Sigmoid colon (tissue), 7 donors: Measurements from ENCODE around the gene TREML4. TPM values are rescaled to one million over a fixed set of nuclear protein-coding genes. Genes with fewer than 3 reads are reported as not detected.

Experiments used
- DNase-seq: peaks from one replicate; pipeline ENCODE4 v3.0.0-alpha.2; 2019
- H3K27ac ChIP-seq, 4 donors: fragments of 200-600 bp; sonication (generic); one replicate each; pipeline ENCODE4 v1.5.1; 2016 to 2019; ENCODE audit warnings: mild to moderate bottlenecking in 1 of 4
- H3K27me3 ChIP-seq, 3 donors: fragments of 200-600 bp; sonication (generic); one replicate each; pipeline ENCODE4 v1.5.1; 2019; ENCODE audit warnings: mild to moderate bottlenecking in 1 of 3
- H3K36me3 ChIP-seq, 4 donors: fragments of 200-600 bp; sonication (generic); one replicate each; pipeline ENCODE4 v1.5.1; 2016 to 2019
- H3K4me1 ChIP-seq, 4 donors: fragments of 200-600 bp; sonication (generic); one replicate each; pipeline ENCODE4 v1.5.1; 2017 to 2019
- H3K4me3 ChIP-seq, 4 donors: fragments of 200-600 bp; sonication (generic); one replicate each; pipeline ENCODE4 v1.5.1; 2017 to 2019; ENCODE audit warnings: mild to moderate bottlenecking in 2 of 4, moderate library complexity in 1 of 4
- H3K9me3 ChIP-seq, 4 donors: fragments of 200-600 bp in 3 of 4; sonication (generic) in 3 of 4; one replicate each; pipeline versions ENCODE4 v1.5.1 to v1.6.1; 2013 to 2019
- EP300 ChIP-seq, 4 donors: sonication (generic); formaldehyde crosslinking; IDR thresholded peaks; one replicate each; pipeline ENCODE4 v1.6.1; 2017; ENCODE audit warnings: antibody characterized with exemption in 4 of 4
- POLR2A ChIP-seq, 2 donors: fragments of 450-650 bp; IDR thresholded peaks; one replicate each; pipeline ENCODE4 v1.6.1; 2016; ENCODE audit warnings: antibody characterized with exemption in 2 of 2, mild to moderate bottlenecking in 2 of 2, moderate library complexity in 2 of 2
- POLR2AphosphoS5 ChIP-seq, 4 donors: sonication (generic); formaldehyde crosslinking; IDR thresholded peaks; one replicate each; pipeline ENCODE4 v1.6.1; 2017; ENCODE audit warnings: antibody characterized with exemption in 4 of 4
- WGBS, 2 donors: extraction: QIAGEN DNeasy Blood & Tissue Kit; methylation state at CpG; one replicate each; pipeline ENCODE4 v1.1.7; 2013; 5-methylcytosine and 5-hydroxymethylcytosine counted together
- intact Hi-C: fragments of 100-400 bp; cut with DNase I; formaldehyde crosslinking; loops from one replicate; pipeline ENCODE4 v1.15.1; 2023
- polyA plus RNA-seq, 3 donors: library from polyadenylated mRNA; stranded (reverse); fragments of 200-250 nt; gene quantifications; one replicate each; pipeline ENCODE4 v1.2.3, GENCODE V29; 2013
- total RNA-seq, 4 donors: library from RNA; depleted of rRNA; stranded (reverse); fragments of >200 nt; gene quantifications; one replicate each; pipeline ENCODE4 v1.1.0, GENCODE V29; 2016
- TF ChIP-seq, protein P1 (sequence below), 4 experiments: fragments of 450-650 bp in 3 of 4; fragments of 200-600 bp in 1 of 4; IDR thresholded peaks; one replicate each; pipeline ENCODE4 v1.5.1; 2016 to 2019; ENCODE audit warnings: antibody characterized with exemption in 4 of 4, mild to moderate bottlenecking in 3 of 4, moderate library complexity in 2 of 4
- donor health status: healthy with polysubstance abuse.
- donor health status: Bipolar disorder and iron deficiency.
- donor health status: healthy.

The TREML4 gene
- total and polyA plus RNA-seq, 7 donors, result 0.22 TPM; not detected in 6

DNA sequence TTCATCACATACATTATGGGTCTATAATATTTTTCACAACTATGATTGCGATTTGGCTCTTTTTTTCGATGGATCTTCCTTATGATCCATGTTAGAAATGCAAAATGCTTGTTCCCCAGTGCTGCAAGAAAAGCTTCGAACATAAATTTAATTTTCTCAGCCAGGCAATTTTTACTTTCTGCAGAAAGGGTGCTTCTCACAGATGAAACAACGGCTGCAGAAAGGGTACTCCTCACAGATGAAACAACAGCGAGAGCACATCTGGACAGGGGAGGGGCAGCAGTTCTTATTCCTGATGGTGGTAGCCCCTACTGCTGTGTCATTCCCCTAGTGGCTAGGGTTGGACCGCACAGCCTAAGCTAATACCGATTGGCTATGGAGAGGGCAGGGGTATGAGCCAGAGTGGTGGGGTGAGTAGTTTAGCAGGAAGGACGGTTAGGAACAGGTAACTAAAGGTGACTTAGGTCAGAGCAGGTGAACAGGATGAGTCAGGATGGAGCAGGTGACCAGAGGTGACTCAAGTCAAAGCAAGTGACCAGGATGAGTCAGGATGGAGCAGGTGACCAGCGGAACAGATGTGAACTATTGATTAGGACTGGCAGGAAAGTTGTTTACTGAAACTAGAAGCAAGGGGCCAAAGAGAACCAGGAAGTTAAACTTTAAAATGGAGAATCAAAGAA is 13.4 kb upstream of the TREML4 start:
- Histone ChIP-seq H3K9me3 (peaks cover 0 to 5% (median under 1%) of the 10 kb centered on the region in 4 donors), H3K27ac (no peak overlapping the region), H3K36me3 (no peaks in the 10 kb centered on the region), H3K27me3 (no peaks in the 10 kb centered on the region), H3K4me3 (no peak overlapping the region), H3K4me1 (no peaks in the 10 kb centered on the region)
- intact Hi-C loops, result no loop called here
- whole genome bisulfite sequencing, 2 donors, result 87 to 90% methylated on average over 9 of the region's 9 CpGs
- TF ChIP-seq POLR2A (IDR thresholded peaks at IDR 0.05), result no peak
- TF ChIP-seq, protein P1, sequence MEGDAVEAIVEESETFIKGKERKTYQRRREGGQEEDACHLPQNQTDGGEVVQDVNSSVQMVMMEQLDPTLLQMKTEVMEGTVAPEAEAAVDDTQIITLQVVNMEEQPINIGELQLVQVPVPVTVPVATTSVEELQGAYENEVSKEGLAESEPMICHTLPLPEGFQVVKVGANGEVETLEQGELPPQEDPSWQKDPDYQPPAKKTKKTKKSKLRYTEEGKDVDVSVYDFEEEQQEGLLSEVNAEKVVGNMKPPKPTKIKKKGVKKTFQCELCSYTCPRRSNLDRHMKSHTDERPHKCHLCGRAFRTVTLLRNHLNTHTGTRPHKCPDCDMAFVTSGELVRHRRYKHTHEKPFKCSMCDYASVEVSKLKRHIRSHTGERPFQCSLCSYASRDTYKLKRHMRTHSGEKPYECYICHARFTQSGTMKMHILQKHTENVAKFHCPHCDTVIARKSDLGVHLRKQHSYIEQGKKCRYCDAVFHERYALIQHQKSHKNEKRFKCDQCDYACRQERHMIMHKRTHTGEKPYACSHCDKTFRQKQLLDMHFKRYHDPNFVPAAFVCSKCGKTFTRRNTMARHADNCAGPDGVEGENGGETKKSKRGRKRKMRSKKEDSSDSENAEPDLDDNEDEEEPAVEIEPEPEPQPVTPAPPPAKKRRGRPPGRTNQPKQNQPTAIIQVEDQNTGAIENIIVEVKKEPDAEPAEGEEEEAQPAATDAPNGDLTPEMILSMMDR (IDR thresholded peaks at IDR 0.05), result no peak
- TF ChIP-seq POLR2AphosphoS5 (IDR thresholded peaks at IDR 0.05), result no peak
- TF ChIP-seq EP300 (IDR thresholded peaks at IDR 0.05), result no peak
- no peak for DNase-seq

DNA sequence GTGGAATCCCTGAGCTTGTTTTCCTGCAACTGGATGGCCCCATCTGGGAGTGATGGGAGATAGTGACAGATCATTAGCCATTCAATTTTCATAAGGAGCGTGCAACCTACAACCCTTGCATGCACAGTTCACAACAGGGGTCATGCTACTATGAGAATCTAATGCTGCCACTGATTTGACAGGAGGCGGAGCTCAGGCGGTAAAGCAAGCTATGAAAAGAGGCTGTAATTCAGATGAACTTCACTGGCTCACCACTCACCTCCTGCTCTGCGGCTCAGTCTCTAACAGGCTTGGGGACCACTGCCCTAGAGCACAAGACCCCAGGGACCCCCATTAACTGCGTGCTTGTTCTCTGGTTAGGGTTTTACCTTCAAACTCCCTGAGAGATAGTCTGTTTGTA is 12.4 kb upstream of the TREML4 start:
- TF ChIP-seq EP300 (IDR thresholded peaks at IDR 0.05), result no peak
- TF ChIP-seq, protein P1 (IDR thresholded peaks at IDR 0.05), result no peak
- no peak for TF ChIP-seq POLR2A (IDR thresholded peaks at IDR 0.05)
- TF ChIP-seq POLR2AphosphoS5 (IDR thresholded peaks at IDR 0.05), result no peak
- Histone ChIP-seq H3K27me3 (no peaks in the 10 kb centered on the region), H3K4me1 (no peaks in the 10 kb centered on the region), H3K27ac (no peak overlapping the region), H3K4me3 (no peak overlapping the region), H3K9me3 (peaks cover 0 to 10% (median 3%) of the 10 kb centered on the region in 4 donors), H3K36me3 (no peaks in the 10 kb centered on the region)
- 83 to 89% methylated on average over 5 of the region's 5 CpGs for WGBS, 2 donors
- intact Hi-C loops, result no loop called here
- DNase-seq, result no peak

DNA sequence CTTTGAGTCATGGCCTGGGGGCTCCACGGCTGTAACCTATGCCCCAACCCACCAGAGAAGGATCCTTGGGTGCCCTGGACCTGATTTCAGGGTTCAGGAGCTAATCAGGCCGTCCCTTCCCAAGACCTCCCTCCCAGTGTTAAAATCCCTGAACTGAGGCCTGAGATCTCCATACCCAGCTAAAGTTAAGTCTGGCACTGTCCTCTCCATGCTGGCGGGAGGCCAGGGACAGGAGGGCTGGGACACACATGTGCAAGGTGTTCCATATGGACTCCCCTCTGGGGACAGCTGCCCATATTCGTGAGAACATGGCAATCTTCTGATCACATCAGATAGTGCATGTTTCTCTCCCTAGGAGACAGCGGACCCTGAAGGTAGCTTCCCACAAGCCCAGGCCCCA is 11.5 kb upstream of the TREML4 start:
- H3K4me1 ChIP-seq, result no peaks in the 10 kb centered on the region
- TF ChIP-seq POLR2AphosphoS5 (IDR thresholded peaks at IDR 0.05) (no peak), EP300 (IDR thresholded peaks at IDR 0.05) (no peak), POLR2A (IDR thresholded peaks at IDR 0.05) (no peak)
- TF ChIP-seq, protein P1 (IDR thresholded peaks at IDR 0.05), result no peak
- H3K27me3 ChIP-seq, result no peaks in the 10 kb centered on the region
- H3K4me3 ChIP-seq, result no peak overlapping the region
- H3K36me3 ChIP-seq, result no peaks in the 10 kb centered on the region
- no peak overlapping the region for H3K27ac ChIP-seq
- DNase-seq, result no peak
- peaks cover 0 to 10% (median 3%) of the 10 kb centered on the region in 4 donors for H3K9me3 ChIP-seq
- 70 to 81% methylated on average over 5 of the region's 5 CpGs for WGBS, 2 donors
- intact Hi-C loops, result no loop called here

DNA sequence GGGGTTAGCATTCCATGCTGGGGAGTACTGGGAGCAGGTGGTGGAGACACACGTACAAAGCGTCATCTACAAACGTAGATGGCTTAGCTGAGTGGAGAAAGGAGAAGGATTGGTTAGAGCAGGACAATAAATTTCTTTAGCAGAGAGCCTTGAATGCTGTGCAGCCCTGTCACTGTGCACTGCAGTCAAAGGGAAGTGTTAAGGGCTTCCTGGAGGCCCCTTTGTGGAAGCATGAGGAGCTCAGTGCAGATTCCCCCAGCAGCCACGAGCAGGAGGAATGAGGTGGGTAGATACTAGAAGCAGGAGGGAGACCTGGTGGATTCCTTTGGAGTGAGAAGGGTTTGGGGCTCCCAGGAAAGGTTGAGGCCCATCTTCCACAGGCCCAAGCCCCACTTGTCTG is 6.1 kb upstream of the TREML4 start:
- Histone ChIP-seq H3K9me3 (peaks cover 0 to 10% (median 0%) of the 10 kb centered on the region in 4 donors), H3K27ac (no peak overlapping the region), H3K4me3 (no peak overlapping the region), H3K27me3 (peaks cover 0 to 2% (median 0%) of the 10 kb centered on the region in 3 donors), H3K4me1 (no peaks in the 10 kb centered on the region), H3K36me3 (no peaks in the 10 kb centered on the region)
- intact Hi-C loops, result no loop called here
- TF ChIP-seq EP300 (IDR thresholded peaks at IDR 0.05) (no peak), POLR2AphosphoS5 (IDR thresholded peaks at IDR 0.05) (no peak), POLR2A (IDR thresholded peaks at IDR 0.05) (no peak)
- TF ChIP-seq, protein P1 (IDR thresholded peaks at IDR 0.05), result no peak
- no peak for DNase-seq
- 45 to 64% methylated on average over 4 of the region's 4 CpGs for WGBS, 2 donors
